K562 (cell line): ENCODE results near the gene LBP. TPM values are rescaled to one million over a fixed set of nuclear protein-coding genes. Genes with fewer than 3 reads are reported as not detected.
A peak's percentile ranks its signal among the peaks of the same experiment; 100 is the strongest.

Source experiments
- ATAC-seq: fragments of 200-7000 bp; cut with Tn5 transposase; 3 replicates; pipeline ENCODE4 v1.9.1; 2020; ENCODE audit warnings: moderate library complexity
- BruUV-seq: library from RNA; stranded (reverse); fragments of 400-500 nt; replicated peaks from 2 replicates; lab custom pipeline; 2021; lab: Mats Ljungman, UMichigan
- CTCF ChIA-PET: fragments of 300-600 bp; formaldehyde crosslinking; extraction: SDS; loops from one replicate; lab custom pipeline; 2021; ENCODE audit warnings: low intra/inter-chr PET ratio; lab: Yijun Ruan, JAX
- POLR2A ChIA-PET: fragments of 300-600, 350-650 bp; sonication (Branson Sonifier 250); formaldehyde crosslinking; extraction: SDS; loops from one replicate; lab custom pipeline; 2021; ENCODE audit warnings: antibody characterized with exemption, inconsistent platforms; lab: Yijun Ruan, JAX
- DNase-seq, 4 experiments: peaks; one replicate each; pipeline versions ENCODE4 v3.0.0 to v3.0.0-alpha.2; 2011 to 2018; ENCODE audit warnings: low spot score in 3 of 4, mixed read lengths in 3 of 4; ENCODE audit errors: extremely low read depth in 1 of 4
- FAIRE-seq: peaks from 2 replicates; lab custom pipeline; 2011; peaks lifted over from hg19 to GRCh38; lab: Jason Lieb, UNC
- H2AFZ ChIP-seq: 2 replicates; pipeline ENCODE4 v1.6.0; 2011; ENCODE audit warnings: low read depth, low read length, control low read depth, inconsistent platforms
- H3K27ac ChIP-seq: fragments of 200-600 bp; 3 replicates; pipeline ENCODE4 v1.8.0; 2011; ENCODE audit warnings: low read depth, mild to moderate bottlenecking, control low read depth, inconsistent platforms, low read length, moderate library complexity, mixed read lengths; ENCODE audit errors: extremely low read depth
- H3K27me3 ChIP-seq, 2 experiments: fragments of 300-600 bp in 1 of 2; 2 replicates in 1 of 2; 3 replicates in 1 of 2; pipeline versions ENCODE4 v1.6.0 to v1.8.0; 2011; ENCODE audit warnings: inconsistent platforms in 2 of 2, low read length in 2 of 2, mild to moderate bottlenecking in 1 of 2, mixed read lengths in 1 of 2, moderate library complexity in 1 of 2; ENCODE audit not compliant: control insufficient read depth in 2 of 2, insufficient read depth in 2 of 2
- H3K36me3 ChIP-seq: fragments of 300-600 bp; 3 replicates; pipeline ENCODE4 v1.8.0; 2011; ENCODE audit warnings: mild to moderate bottlenecking, low read length, inconsistent platforms; ENCODE audit not compliant: control insufficient read depth, insufficient read depth
- H3K4me1 ChIP-seq, 2 experiments: fragments of 200-600 bp in 1 of 2; replicated peaks in 1 of 2; 2 replicates in 1 of 2; 3 replicates in 1 of 2; pipeline versions ENCODE4 v1.5.1 to v1.8.0; 2011; ENCODE audit warnings: inconsistent platforms in 2 of 2, low read length in 2 of 2, mild to moderate bottlenecking in 1 of 2, mixed read lengths in 1 of 2, moderate library complexity in 1 of 2; ENCODE audit not compliant: control insufficient read depth in 2 of 2, insufficient read depth in 2 of 2
- H3K4me2 ChIP-seq: 2 replicates; pipeline ENCODE4 v1.6.1; 2011; ENCODE audit warnings: low read length, control low read depth, inconsistent platforms, mixed read lengths; ENCODE audit not compliant: insufficient read depth
- H3K4me3 ChIP-seq: fragments of 200-600 bp; sonication (generic), shearing (Covaris generic); 2 replicates; pipeline ENCODE4 v1.5.1; 2016; ENCODE audit warnings: control low read depth, inconsistent platforms
- H3K79me2 ChIP-seq: fragments of 200-600 bp; 3 replicates; pipeline ENCODE4 v1.8.0; 2011; ENCODE audit warnings: low read length, inconsistent platforms; ENCODE audit not compliant: control insufficient read depth, insufficient read depth
- H3K9ac ChIP-seq, 2 experiments: 2 replicates each; pipeline versions ENCODE4 v1.6.0 to v1.6.1; 2011; ENCODE audit warnings: low read depth in 2 of 2, low read length in 2 of 2, control low read depth in 1 of 2, inconsistent platforms in 1 of 2, mild to moderate bottlenecking in 1 of 2, mixed read lengths in 1 of 2; ENCODE audit not compliant: insufficient read depth in 1 of 2
- H3K9me1 ChIP-seq: one replicate; pipeline ENCODE4 v1.6.0; 2011; ENCODE audit warnings: inconsistent platforms, mild to moderate bottlenecking, low read length, moderate library complexity; ENCODE audit not compliant: control insufficient read depth, insufficient read depth
- H3K9me3 ChIP-seq: replicated peaks from 2 replicates; pipeline ENCODE4 v1.5.1; 2011; ENCODE audit warnings: low read depth, low read length, inconsistent platforms; ENCODE audit not compliant: control insufficient read depth, insufficient read depth
- H4K20me1 ChIP-seq: replicated peaks from 2 replicates; pipeline ENCODE4 v1.6.1; 2011; ENCODE audit warnings: low read length, inconsistent platforms, mixed read lengths; ENCODE audit not compliant: control insufficient read depth, insufficient read depth
- FOSL1 ChIP-seq: fragments of 200-800 bp; sonication (Bioruptor generic); conservative IDR thresholded peaks from 2 replicates; pipeline ENCODE4 v1.6.1; 2016; ENCODE audit warnings: missing genetic modification characterization, missing compliant biosample characterization
- PURB ChIP-seq: sonication (generic); formaldehyde crosslinking; IDR thresholded peaks from 2 replicates; pipeline ENCODE4 v1.9.0; 2021; ENCODE audit warnings: low read depth, mild to moderate bottlenecking, missing genetic modification reagents
- WGBS: fragments of 100-300 bp; shearing (Covaris generic); methylation state at CpG from one replicate; pipeline ENCODE4 v1.1.6; 2016; ENCODE audit warnings: low coverage, mixed read lengths; ENCODE audit not compliant: insufficient coverage; ENCODE audit errors: missing lambda C conversion rate; 5-methylcytosine and 5-hydroxymethylcytosine counted together
- in situ Hi-C: fragments of 300-500 bp; cut with MboI; formaldehyde crosslinking; loops from 4 replicates; pipeline ENCODE4 v1.15.0; 2018; ENCODE audit warnings: inconsistent platforms, mixed read lengths
- intact Hi-C: fragments of 100-400 bp; cut with micrococcal nuclease; formaldehyde crosslinking; loops from 2 replicates; pipeline ENCODE4 v1.14.2; 2022
- polyA plus RNA-seq, 8 experiments: library from polyadenylated mRNA; depleted of rRNA in 4 of 8; stranded (reverse) in 5 of 8; unstranded in 3 of 8; fragments of >200 nt; fragmentation: Nextera tagmentation in 2 of 8; fragmentation: Illumina TruSeq in 1 of 8; extraction: Ambion mirVana in 2 of 8; extraction: Trizol in 1 of 8; gene quantifications; 2 replicates each; pipeline versions ENCODE4 v1.2.1 to v1.2.3, GENCODE V29; 2011 to 2014; ENCODE audit warnings: inconsistent platforms in 1 of 8, missing spikeins in 1 of 8
- total RNA-seq, 7 experiments: library from RNA; depleted of rRNA in 6 of 7; stranded (reverse); fragments of >200 nt in 6 of 7; fragmentation: Illumina TruSeq in 2 of 7; extraction: Trizol in 2 of 7; gene quantifications; 2 replicates each; pipeline versions ENCODE4 v1.2.1 to v1.2.3, GENCODE V29; 2011 to 2021; ENCODE audit warnings: low replicate concordance in 1 of 7
- TF ChIP-seq, protein P1 (sequence below): IDR thresholded peaks from 2 replicates; pipeline ENCODE4 v1.6.1; 2014; ENCODE audit warnings: antibody characterized with exemption

The LBP gene
- total and polyA plus RNA-seq, 9 of the 15 experiments (the other 6 are each of a cell fraction or from before 2014, with no cell fraction given): 0.06 to 0.31 (median 0.09) TPM; not detected in 3

- no peak overlapping the region for H3K4me2 ChIP-seq
- H2AFZ ChIP-seq: no peak overlapping the region
- no peaks in the 10 kb centered on the region for H4K20me1 ChIP-seq
- peaks cover 21 to 36% of the 10 kb centered on the region in 2 experiments; a peak in 3 of 5 replicates for H3K27me3 ChIP-seq
- H3K9ac ChIP-seq: no peak overlapping the region
- no peaks in the 10 kb centered on the region for H3K79me2 ChIP-seq
- H3K9me1 ChIP-seq: no peaks in the 10 kb centered on the region
- CTCF ChIA-PET: no interaction called here
- no peaks in the 10 kb centered on the region for H3K4me1 ChIP-seq
- in situ Hi-C loops (no loop called here), intact Hi-C loops (loop anchor here (5.0 kb wide), 1 partner anchor 93 kb away; no protein-coding TSS in a partner anchor)
- no peak; the same call in 2 of the 3 replicates for ATAC-seq
- H3K36me3 ChIP-seq: no peaks in the 10 kb centered on the region
- no TSS peak for BruUV-seq
- no peak overlapping the region for H3K4me3 ChIP-seq
- no peak for FAIRE-seq
- WGBS: 0% methylated on average over 6 of the region's 6 CpGs
- H3K9me3 ChIP-seq: no peaks in the 10 kb centered on the region
- DNase-seq: no peak
- TF ChIP-seq FOSL1 (tag): 0 out of 2 replicates have a peak, but pooled peaks have one; percentile 17
- TF ChIP-seq, protein P1, sequence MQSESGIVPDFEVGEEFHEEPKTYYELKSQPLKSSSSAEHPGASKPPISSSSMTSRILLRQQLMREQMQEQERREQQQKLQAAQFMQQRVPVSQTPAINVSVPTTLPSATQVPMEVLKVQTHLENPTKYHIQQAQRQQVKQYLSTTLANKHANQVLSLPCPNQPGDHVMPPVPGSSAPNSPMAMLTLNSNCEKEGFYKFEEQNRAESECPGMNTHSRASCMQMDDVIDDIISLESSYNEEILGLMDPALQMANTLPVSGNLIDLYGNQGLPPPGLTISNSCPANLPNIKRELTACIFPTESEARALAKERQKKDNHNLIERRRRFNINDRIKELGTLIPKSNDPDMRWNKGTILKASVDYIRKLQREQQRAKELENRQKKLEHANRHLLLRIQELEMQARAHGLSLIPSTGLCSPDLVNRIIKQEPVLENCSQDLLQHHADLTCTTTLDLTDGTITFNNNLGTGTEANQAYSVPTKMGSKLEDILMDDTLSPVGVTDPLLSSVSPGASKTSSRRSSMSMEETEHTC: no peak
- TF ChIP-seq PURB: no peak
- POLR2A ChIA-PET: no interaction called here
- no peak overlapping the region for H3K27ac ChIP-seq
Measured at GRCh38 chr20:38320221-38320620, 26.1 kb upstream of the LBP start.
